Smooth muscle cell (in vitro differentiated cells): ENCODE data around the gene SNAP29. TPM values are rescaled to one million over a fixed set of nuclear protein-coding genes. Genes with fewer than 3 reads are reported as not detected.

Experiments used
- DNase-seq: peaks from one replicate; lab custom pipeline; 2025; ENCODE audit not compliant: unreplicated experiment; lab: John Stamatoyannopoulos, UW
- H2AFZ ChIP-seq: fragments of 200-600 bp; sonication (generic); 2 replicates; pipeline ENCODE4 v1.6.0; 2016; ENCODE audit warnings: antibody characterized with exemption, low read depth, mild to moderate bottlenecking
- H3F3A ChIP-seq: fragments of 200-600 bp; sonication (generic); 2 replicates; pipeline ENCODE4 v1.6.0; 2017; ENCODE audit warnings: antibody characterized with exemption, low read depth
- H3K27ac ChIP-seq: fragments of 200-600 bp; sonication (generic); 2 replicates; pipeline ENCODE4 v1.5.1; 2016; ENCODE audit warnings: low read depth, mild to moderate bottlenecking
- H3K27me3 ChIP-seq: fragments of 200-600 bp; sonication (generic); 2 replicates; pipeline ENCODE4 v1.6.1; 2016; ENCODE audit warnings: low read depth, mild to moderate bottlenecking
- H3K36me3 ChIP-seq: fragments of 200-600 bp; sonication (generic); 2 replicates; pipeline ENCODE4 v1.5.1; 2016; ENCODE audit warnings: low read depth
- H3K4me1 ChIP-seq: fragments of 200-600 bp; sonication (generic); 2 replicates; pipeline ENCODE4 v1.5.1; 2016; ENCODE audit warnings: low read depth
- H3K4me2 ChIP-seq: fragments of 200-600 bp; sonication (generic); 2 replicates; pipeline ENCODE4 v1.6.0; 2016; ENCODE audit warnings: mild to moderate bottlenecking
- H3K4me3 ChIP-seq: fragments of 200-600 bp; sonication (generic); 2 replicates; pipeline ENCODE4 v1.5.1; 2016; ENCODE audit warnings: mild to moderate bottlenecking
- H3K79me2 ChIP-seq: fragments of 200-600 bp; sonication (generic); 2 replicates; pipeline ENCODE4 v1.6.0; 2016; ENCODE audit warnings: low read depth, mild to moderate bottlenecking
- H3K9ac ChIP-seq: fragments of 200-600 bp; sonication (generic); 2 replicates; pipeline ENCODE4 v1.6.0; 2016; ENCODE audit warnings: low read depth
- H3K9me3 ChIP-seq: fragments of 200-600 bp; sonication (generic); replicated peaks from 2 replicates; pipeline ENCODE4 v1.5.1; 2016; ENCODE audit warnings: low read depth
- H4K20me1 ChIP-seq: fragments of 200-600 bp; sonication (generic); 2 replicates; pipeline ENCODE4 v1.6.0; 2016; ENCODE audit warnings: low read depth
- WGBS: methylation state at CpG from one replicate; pipeline ENCODE4 v1.1.7; 2016; ENCODE audit warnings: low lambda C conversion rate; 5-methylcytosine and 5-hydroxymethylcytosine counted together
- polyA plus RNA-seq: library from polyadenylated mRNA; unstranded; fragments of >200 nt; fragmentation: Nextera tagmentation; extraction: Ambion mirVana; gene quantifications from 2 replicates; pipeline ENCODE4 v1.2.1, GENCODE V29; 2016
- total RNA-seq: library from RNA; depleted of rRNA; stranded (reverse); fragments of >200 nt; gene quantifications from 2 replicates; pipeline ENCODE4 v1.2.3, GENCODE V29; 2014
- TF ChIP-seq, protein P1 (sequence below): fragments of 200-600 bp; sonication (generic); IDR thresholded peaks from 2 replicates; pipeline ENCODE4 v1.5.1; 2017; ENCODE audit warnings: borderline replicate concordance, mild to moderate bottlenecking, antibody characterized with exemption; ENCODE audit not compliant: insufficient read depth, poor library complexity, severe bottlenecking

The SNAP29 gene
- total and polyA plus RNA-seq, 2 experiments from 2014 or later = 9.4 to 28.8 TPM

DNA sequence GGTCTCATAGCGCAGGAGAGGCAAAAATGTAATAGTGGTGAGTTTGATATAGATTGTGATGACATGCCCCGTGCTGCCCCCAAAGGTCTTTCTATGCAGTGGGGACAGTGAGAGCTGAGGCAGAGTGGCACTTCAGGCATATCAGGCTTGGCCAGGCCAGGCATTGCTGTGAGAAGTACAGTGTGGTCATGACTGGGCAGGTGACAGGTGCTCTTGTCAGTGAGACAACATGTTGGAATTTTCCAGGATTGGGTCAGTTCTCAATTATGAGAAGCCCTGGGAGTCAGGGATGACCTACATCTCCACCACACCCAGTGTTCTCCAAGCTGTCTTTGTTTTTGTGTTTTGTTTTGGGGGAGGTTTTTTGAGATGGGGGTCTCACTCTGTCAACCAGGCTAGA is 3.7 kb downstream of the SNAP29 start:
- DNase-seq = no peak
- Histone ChIP-seq H3K9ac (no peak overlapping the region), H2AFZ (no peak overlapping the region), H3K4me2 (no peak overlapping the region), H3K27me3 (no peaks in the 10 kb centered on the region), H3F3A (peaks cover 15% of the 10 kb centered on the region), H3K9me3 (no peaks in the 10 kb centered on the region), H3K4me3 (no peak overlapping the region), H4K20me1 (peaks cover 58% of the 10 kb centered on the region), H3K4me1 (peaks cover 4% of the 10 kb centered on the region), H3K27ac (no peak overlapping the region), H3K36me3 (no peaks in the 10 kb centered on the region), H3K79me2 (peaks cover 7% of the 10 kb centered on the region)
- WGBS = 98% methylated on average over 2 of the region's 2 CpGs
- TF ChIP-seq, protein P1, sequence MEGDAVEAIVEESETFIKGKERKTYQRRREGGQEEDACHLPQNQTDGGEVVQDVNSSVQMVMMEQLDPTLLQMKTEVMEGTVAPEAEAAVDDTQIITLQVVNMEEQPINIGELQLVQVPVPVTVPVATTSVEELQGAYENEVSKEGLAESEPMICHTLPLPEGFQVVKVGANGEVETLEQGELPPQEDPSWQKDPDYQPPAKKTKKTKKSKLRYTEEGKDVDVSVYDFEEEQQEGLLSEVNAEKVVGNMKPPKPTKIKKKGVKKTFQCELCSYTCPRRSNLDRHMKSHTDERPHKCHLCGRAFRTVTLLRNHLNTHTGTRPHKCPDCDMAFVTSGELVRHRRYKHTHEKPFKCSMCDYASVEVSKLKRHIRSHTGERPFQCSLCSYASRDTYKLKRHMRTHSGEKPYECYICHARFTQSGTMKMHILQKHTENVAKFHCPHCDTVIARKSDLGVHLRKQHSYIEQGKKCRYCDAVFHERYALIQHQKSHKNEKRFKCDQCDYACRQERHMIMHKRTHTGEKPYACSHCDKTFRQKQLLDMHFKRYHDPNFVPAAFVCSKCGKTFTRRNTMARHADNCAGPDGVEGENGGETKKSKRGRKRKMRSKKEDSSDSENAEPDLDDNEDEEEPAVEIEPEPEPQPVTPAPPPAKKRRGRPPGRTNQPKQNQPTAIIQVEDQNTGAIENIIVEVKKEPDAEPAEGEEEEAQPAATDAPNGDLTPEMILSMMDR = no peak

DNA sequence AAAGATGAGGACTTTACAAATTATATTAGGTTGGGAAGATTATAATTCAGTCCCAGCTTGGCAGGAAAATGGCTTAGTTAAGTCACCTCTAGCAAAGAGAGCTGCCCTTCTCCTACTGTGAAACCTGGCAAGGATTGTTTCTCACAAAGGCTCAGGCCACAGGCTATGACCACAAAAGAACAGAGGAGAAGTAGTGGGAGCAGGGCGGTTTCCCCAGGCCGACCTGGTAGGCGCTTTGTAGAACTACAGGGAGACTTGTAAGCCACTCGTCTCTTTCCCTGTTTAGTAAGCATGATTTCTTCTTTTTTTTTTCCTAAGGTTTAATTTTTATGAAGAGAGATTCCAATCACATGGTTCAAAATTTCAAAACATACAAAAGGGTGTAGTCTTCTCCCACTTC is 4.6 kb downstream of the SNAP29 start:
- H3K27me3 ChIP-seq = no peaks in the 10 kb centered on the region
- TF ChIP-seq, protein P1 = no peak
- H4K20me1 ChIP-seq = peaks cover 61% of the 10 kb centered on the region
- peaks cover 22% of the 10 kb centered on the region for H3F3A ChIP-seq
- no peak overlapping the region for H3K9ac ChIP-seq
- 95% methylated on average over 4 of the region's 4 CpGs for WGBS
- H2AFZ ChIP-seq = no peak overlapping the region
- DNase-seq = no peak
- no peaks in the 10 kb centered on the region for H3K36me3 ChIP-seq
- H3K27ac ChIP-seq = no peak overlapping the region
- H3K79me2 ChIP-seq = peaks cover 7% of the 10 kb centered on the region
- H3K4me1 ChIP-seq = no peaks in the 10 kb centered on the region
- H3K4me2 ChIP-seq = no peak overlapping the region
- no peaks in the 10 kb centered on the region for H3K9me3 ChIP-seq
- H3K4me3 ChIP-seq = no peak overlapping the region

DNA sequence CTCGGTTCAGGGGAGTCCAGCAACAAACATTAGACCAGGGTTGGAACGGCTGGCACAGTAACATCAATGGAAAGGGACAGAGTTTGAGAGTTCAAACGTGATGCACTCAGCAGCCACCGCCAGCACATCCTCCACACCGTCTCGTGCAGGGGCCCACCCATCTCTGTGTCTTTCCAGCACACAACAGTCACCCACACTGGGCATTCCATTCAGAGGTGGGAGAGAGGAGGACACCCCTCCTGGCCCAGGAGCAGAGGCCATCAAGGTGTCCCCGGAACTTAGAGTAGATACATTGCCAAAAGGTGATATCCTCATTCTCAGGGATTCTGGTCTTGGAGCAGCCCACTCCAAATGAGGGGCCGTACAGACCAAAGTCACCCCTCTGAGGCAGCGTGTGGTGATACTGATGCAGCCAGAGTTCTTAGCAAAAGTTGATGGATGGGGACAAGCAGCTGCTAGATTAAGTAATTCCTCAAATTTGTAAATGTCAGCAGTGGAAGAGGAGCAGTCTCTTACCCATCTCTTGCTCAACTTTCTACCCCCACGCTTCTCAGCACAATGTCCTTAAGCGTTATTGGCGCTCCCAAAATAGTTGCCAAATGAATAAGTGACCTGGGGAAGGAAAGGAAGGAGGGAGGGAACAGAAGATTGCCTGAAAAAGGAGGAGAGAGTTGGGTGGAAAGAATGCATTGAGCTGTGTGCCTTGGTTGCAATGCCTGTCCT is 5.5 kb downstream of the SNAP29 start:
- 95% methylated on average over 12 of the region's 12 CpGs for WGBS
- H3F3A ChIP-seq = peaks cover 27% of the 10 kb centered on the region
- TF ChIP-seq, protein P1 = no peak
- H3K9ac ChIP-seq = no peak overlapping the region
- H3K36me3 ChIP-seq = no peaks in the 10 kb centered on the region
- DNase-seq = no peak
- H3K4me2 ChIP-seq = no peak overlapping the region
- peaks cover 7% of the 10 kb centered on the region for H3K79me2 ChIP-seq
- H3K4me3 ChIP-seq = no peak overlapping the region
- no peak overlapping the region for H2AFZ ChIP-seq
- H3K9me3 ChIP-seq = no peaks in the 10 kb centered on the region
- peaks cover 71% of the 10 kb centered on the region for H4K20me1 ChIP-seq
- no peaks in the 10 kb centered on the region for H3K4me1 ChIP-seq
- H3K27me3 ChIP-seq = no peaks in the 10 kb centered on the region
- no peak overlapping the region for H3K27ac ChIP-seq

DNA sequence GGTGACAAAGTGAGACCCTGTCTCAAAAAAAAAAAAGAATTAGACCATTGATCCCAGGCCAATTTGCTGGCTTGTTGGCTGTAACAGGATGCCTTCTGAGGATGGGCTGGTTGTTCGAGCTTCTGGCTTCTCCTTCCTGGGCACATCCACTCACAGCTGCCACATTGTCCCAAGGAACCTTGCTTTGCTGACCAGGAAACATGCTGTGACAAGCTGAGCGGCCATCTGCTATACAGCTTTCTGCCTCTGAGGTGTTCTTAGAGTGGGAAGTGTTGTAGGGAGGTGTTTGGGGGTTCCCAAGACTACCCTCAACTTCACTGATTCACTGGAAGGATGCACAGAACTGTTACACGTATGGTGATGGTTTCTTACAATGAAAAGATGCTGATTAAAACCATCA is 6.5 kb downstream of the SNAP29 start:
- Histone ChIP-seq H3K36me3 (no peaks in the 10 kb centered on the region), H3K4me1 (no peaks in the 10 kb centered on the region), H3K4me3 (no peak overlapping the region), H3K9ac (no peak overlapping the region), H3K4me2 (no peak overlapping the region), H3F3A (peaks cover 27% of the 10 kb centered on the region), H3K79me2 (no peaks in the 10 kb centered on the region), H4K20me1 (peaks cover 80% of the 10 kb centered on the region), H3K27ac (no peak overlapping the region), H3K27me3 (no peaks in the 10 kb centered on the region), H3K9me3 (no peaks in the 10 kb centered on the region), H2AFZ (no peak overlapping the region)
- WGBS = 96% methylated on average over 3 of the region's 3 CpGs
- no peak for DNase-seq
- TF ChIP-seq, protein P1 = no peak
